ENCODE results near the gene NPAS3. TPM values are rescaled to one million over a fixed set of nuclear protein-coding genes. Genes with fewer than 3 reads are reported as not detected.

The NPAS3 gene
- total and polyA plus RNA-seq, 8 donors, result 0.09 to 0.79 (median 0.56) TPM

GRCh38 chr14:32905013-32905412 lies 33.7 kb upstream of the NPAS3 start:
- DNase-seq, result no peak
- Histone ChIP-seq H3K4me1 (no peaks in the 10 kb centered on the region), H3K9me3 (no peaks in the 10 kb centered on the region), H3K4me3 (no peak overlapping the region), H3K27ac (no peak overlapping the region), H3K36me3 (no peaks in the 10 kb centered on the region), H3K27me3 (no peaks in the 10 kb centered on the region)
- no peak for ATAC-seq
- TF ChIP-seq, protein P1, sequence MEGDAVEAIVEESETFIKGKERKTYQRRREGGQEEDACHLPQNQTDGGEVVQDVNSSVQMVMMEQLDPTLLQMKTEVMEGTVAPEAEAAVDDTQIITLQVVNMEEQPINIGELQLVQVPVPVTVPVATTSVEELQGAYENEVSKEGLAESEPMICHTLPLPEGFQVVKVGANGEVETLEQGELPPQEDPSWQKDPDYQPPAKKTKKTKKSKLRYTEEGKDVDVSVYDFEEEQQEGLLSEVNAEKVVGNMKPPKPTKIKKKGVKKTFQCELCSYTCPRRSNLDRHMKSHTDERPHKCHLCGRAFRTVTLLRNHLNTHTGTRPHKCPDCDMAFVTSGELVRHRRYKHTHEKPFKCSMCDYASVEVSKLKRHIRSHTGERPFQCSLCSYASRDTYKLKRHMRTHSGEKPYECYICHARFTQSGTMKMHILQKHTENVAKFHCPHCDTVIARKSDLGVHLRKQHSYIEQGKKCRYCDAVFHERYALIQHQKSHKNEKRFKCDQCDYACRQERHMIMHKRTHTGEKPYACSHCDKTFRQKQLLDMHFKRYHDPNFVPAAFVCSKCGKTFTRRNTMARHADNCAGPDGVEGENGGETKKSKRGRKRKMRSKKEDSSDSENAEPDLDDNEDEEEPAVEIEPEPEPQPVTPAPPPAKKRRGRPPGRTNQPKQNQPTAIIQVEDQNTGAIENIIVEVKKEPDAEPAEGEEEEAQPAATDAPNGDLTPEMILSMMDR (IDR thresholded peaks at IDR 0.05), result no peak
- intact Hi-C loops (cut with DNase I), result no loop called here

GRCh38 chr14:32906672-32907071 lies 32.0 kb upstream of the NPAS3 start:
- ATAC-seq, result no peak
- Histone ChIP-seq H3K4me3 (no peak overlapping the region), H3K36me3 (no peaks in the 10 kb centered on the region), H3K27ac (no peak overlapping the region), H3K4me1 (no peaks in the 10 kb centered on the region), H3K9me3 (no peaks in the 10 kb centered on the region), H3K27me3 (no peaks in the 10 kb centered on the region)
- TF ChIP-seq, protein P1 (IDR thresholded peaks at IDR 0.05), result no peak
- intact Hi-C loops (cut with DNase I), result no loop called here
- no peak for DNase-seq

DNA sequence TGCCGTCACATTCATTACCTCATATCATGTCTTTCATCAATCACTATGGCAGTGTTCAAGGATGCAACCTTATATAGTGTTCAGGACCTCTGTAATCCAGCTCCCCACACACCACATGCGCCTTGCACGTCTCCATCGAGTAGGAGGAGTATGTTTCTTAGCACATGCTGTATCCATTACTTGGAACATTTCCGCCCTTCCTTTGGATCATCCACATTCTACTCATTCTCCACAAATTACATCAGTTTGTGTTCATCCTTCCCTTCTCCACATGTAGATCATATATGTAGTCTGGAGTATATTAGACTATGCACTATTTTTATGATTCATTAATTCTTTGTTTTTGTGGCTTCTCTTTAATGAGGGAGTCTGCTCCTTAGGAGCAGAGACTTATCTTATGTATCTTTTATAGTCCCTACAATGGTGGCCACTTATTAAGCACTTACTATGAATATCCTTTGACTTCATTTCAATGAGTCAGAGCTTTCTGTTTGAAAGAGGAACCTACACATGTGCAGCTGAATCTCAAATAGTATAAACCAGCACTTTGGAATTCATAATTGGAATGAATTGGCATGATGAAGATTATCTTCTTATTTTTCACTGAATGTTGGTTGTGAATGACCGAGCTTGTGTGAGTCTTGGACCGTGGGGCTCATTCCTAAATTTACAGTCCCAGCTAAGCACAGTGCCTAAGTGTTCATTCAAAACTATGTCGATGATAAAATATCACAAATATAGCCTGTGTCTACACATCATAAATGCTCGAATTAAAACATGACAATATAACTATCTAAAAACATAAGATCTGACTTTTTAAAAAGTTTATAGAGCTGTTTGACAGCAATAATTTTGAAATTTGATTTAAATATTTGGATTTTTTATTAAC lies 30.2 kb upstream of the NPAS3 start:
- Histone ChIP-seq H3K4me1 (no peaks in the 10 kb centered on the region), H3K27ac (no peak overlapping the region), H3K27me3 (no peaks in the 10 kb centered on the region), H3K36me3 (no peaks in the 10 kb centered on the region), H3K4me3 (no peak overlapping the region), H3K9me3 (no peaks in the 10 kb centered on the region)
- TF ChIP-seq, protein P1 (IDR thresholded peaks at IDR 0.05), result no peak
- intact Hi-C loops (cut with DNase I), result no loop called here
- no peak for DNase-seq
- ATAC-seq, result no peak

DNA sequence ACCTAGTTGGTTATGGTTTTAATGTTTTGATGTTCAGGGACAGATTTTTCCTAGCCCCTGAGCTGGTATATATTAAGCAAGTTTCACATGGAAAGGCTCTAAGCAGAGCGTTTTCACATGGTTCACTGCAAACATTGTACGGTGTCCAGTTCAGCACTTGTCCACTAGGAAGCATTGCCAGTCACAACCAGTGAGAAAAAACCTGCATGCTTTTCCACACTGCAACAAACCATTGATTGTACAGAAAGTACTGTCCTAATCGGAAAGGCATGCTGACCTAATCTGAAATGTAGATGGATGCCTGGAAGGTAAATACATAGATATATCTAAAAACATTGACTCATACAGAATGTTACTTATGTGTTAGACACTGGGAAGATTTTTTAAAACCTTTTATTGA lies 25.0 kb upstream of the NPAS3 start:
- DNase-seq, result no peak
- no peaks in the 10 kb centered on the region for H3K36me3 ChIP-seq
- intact Hi-C loops (cut with DNase I), result no loop called here
- TF ChIP-seq, protein P1 (IDR thresholded peaks at IDR 0.05), result no peak
- H3K9me3 ChIP-seq, result no peaks in the 10 kb centered on the region
- no peak overlapping the region for H3K27ac ChIP-seq
- H3K27me3 ChIP-seq, result peaks cover 0 to 7% of the 10 kb centered on the region in 2 donors
- H3K4me1 ChIP-seq, result no peaks in the 10 kb centered on the region
- no peak for ATAC-seq
- H3K4me3 ChIP-seq, result no peak overlapping the region

DNA sequence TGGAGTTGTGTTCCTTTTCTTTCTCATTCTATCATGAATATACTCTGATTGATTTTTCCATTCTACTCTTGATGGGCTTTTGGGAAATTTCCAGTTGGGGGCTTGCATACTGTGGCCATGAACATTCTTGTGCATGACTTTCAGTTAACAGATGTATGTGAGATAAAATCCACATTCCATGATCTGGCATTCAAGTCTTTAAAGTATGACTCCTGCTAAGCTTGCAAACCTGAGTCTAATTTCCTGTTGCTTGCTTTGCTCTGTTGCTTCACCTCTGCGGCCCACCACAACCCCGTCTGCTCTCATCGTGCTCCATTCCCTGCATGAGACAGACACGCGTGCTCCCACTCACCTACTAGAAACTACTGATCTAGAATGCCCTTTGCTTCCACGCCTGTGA lies 24.3 kb upstream of the NPAS3 start:
- H3K27me3 ChIP-seq, result peaks cover 0 to 7% of the 10 kb centered on the region in 2 donors
- no peak for ATAC-seq
- DNase-seq, result no peak
- no peaks in the 10 kb centered on the region for H3K36me3 ChIP-seq
- H3K27ac ChIP-seq, result no peak overlapping the region
- intact Hi-C loops (cut with DNase I), result no loop called here
- no peaks in the 10 kb centered on the region for H3K9me3 ChIP-seq
- H3K4me3 ChIP-seq, result no peak overlapping the region
- TF ChIP-seq, protein P1 (IDR thresholded peaks at IDR 0.05), result no peak
- H3K4me1 ChIP-seq, result no peaks in the 10 kb centered on the region

Measured in left lung (tissue), 10 donors.